Measurements from ENCODE around the gene IL18BP.

The IL18BP gene

GRCh38 chr11:72004515-72005346, 6.0 kb downstream of the IL18BP start:
- peaks cover 75 to 79% of the 10 kb centered on the region in 2 donors for H3K36me3 ChIP-seq (ENCODE audit: control insufficient read depth in 1 of 2, insufficient read depth in 2 of 2, low read length in 2 of 2)
- no peaks in the 10 kb centered on the region for H3K9me3 ChIP-seq (ENCODE audit: control insufficient read depth in 1 of 2, low read length in 2 of 2)
- H3K27ac ChIP-seq (ENCODE audit: low read length), result no peak overlapping the region
- no peak overlapping the region for H3K4me3 ChIP-seq (ENCODE audit: low read depth in 1 of 2, low read length in 2 of 2)
- H3K27me3 ChIP-seq (ENCODE audit: low read depth, low read length), result no peaks in the 10 kb centered on the region
- peaks cover 6 to 19% of the 10 kb centered on the region in 2 donors for H3K4me1 ChIP-seq (ENCODE audit: control insufficient read depth in 1 of 2, insufficient read depth in 2 of 2, low read length in 2 of 2)

GRCh38 chr11:72005347-72006260, 6.9 kb downstream of the IL18BP start:
- Histone ChIP-seq H3K36me3 (ENCODE audit: control insufficient read depth in 1 of 2, insufficient read depth in 2 of 2, low read length in 2 of 2) (peaks cover 84% of the 10 kb centered on the region in 2 donors), H3K4me1 (ENCODE audit: control insufficient read depth in 1 of 2, insufficient read depth in 2 of 2, low read length in 2 of 2) (peaks cover 0 to 11% of the 10 kb centered on the region in 2 donors), H3K27me3 (ENCODE audit: low read depth, low read length) (no peaks in the 10 kb centered on the region), H3K4me3 (ENCODE audit: low read depth in 1 of 2, low read length in 2 of 2) (no peak overlapping the region), H3K9me3 (ENCODE audit: control insufficient read depth in 1 of 2, low read length in 2 of 2) (no peaks in the 10 kb centered on the region), H3K27ac (ENCODE audit: low read length) (no peak overlapping the region)

DNA sequence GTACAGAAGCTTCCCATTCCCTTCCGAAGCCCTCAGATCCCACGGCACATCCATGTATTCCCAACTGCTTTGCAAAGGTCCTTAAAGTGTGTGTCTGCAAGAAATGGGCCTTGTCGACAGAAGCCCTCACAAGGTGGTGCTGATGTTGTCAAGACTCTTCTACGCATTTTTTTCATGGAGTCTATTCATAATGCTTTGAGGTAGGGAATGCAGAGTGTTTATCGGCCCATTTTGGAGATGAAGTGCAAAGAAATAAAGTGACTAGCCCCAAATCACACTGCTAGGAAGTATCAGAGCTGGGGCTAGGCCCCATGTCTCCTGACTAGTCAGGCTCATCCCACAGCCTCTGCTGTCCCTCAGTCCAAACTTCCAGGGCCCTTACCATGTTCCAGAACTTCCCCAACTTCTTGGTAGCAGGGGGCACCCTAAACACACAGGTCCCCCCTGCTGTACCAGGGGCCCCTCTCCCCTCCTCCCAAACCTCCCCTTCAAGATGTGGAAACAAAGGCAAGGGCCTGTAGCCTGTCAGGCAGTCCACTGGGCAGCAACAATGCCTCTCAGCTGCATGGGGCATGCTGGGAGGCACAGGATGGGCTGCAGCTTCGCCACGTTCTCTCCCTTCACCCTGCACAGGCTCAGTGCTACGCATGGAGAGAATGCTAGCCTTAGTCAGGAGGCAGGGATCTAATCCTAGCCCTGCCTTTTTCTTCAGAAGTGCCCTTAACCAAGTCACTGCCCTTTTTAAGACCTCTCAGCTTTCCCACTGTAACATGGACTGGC, 7.8 kb downstream of the IL18BP start:
- H3K27me3 ChIP-seq (ENCODE audit: low read depth, low read length), result no peaks in the 10 kb centered on the region
- no peaks in the 10 kb centered on the region for H3K9me3 ChIP-seq (ENCODE audit: control insufficient read depth in 1 of 2, low read length in 2 of 2)
- H3K36me3 ChIP-seq (ENCODE audit: control insufficient read depth in 1 of 2, insufficient read depth in 2 of 2, low read length in 2 of 2), result peaks cover 93% of the 10 kb centered on the region in 2 donors
- H3K4me3 ChIP-seq (ENCODE audit: low read depth in 1 of 2, low read length in 2 of 2), result no peak overlapping the region
- H3K27ac ChIP-seq (ENCODE audit: low read length), result no peak overlapping the region
- H3K4me1 ChIP-seq (ENCODE audit: control insufficient read depth in 1 of 2, insufficient read depth in 2 of 2, low read length in 2 of 2), result peaks cover 0 to 3% of the 10 kb centered on the region in 2 donors

GRCh38 chr11:72007089-72007476, 8.4 kb downstream of the IL18BP start:
- Histone ChIP-seq H3K4me3 (ENCODE audit: low read depth in 1 of 2, low read length in 2 of 2) (no peak overlapping the region), H3K36me3 (ENCODE audit: control insufficient read depth in 1 of 2, insufficient read depth in 2 of 2, low read length in 2 of 2) (peaks cover 96% of the 10 kb centered on the region in 2 donors), H3K9me3 (ENCODE audit: control insufficient read depth in 1 of 2, low read length in 2 of 2) (no peaks in the 10 kb centered on the region), H3K4me1 (ENCODE audit: control insufficient read depth in 1 of 2, insufficient read depth in 2 of 2, low read length in 2 of 2) (no peaks in the 10 kb centered on the region), H3K27ac (ENCODE audit: low read length) (no peak overlapping the region), H3K27me3 (ENCODE audit: low read depth, low read length) (no peaks in the 10 kb centered on the region)

DNA sequence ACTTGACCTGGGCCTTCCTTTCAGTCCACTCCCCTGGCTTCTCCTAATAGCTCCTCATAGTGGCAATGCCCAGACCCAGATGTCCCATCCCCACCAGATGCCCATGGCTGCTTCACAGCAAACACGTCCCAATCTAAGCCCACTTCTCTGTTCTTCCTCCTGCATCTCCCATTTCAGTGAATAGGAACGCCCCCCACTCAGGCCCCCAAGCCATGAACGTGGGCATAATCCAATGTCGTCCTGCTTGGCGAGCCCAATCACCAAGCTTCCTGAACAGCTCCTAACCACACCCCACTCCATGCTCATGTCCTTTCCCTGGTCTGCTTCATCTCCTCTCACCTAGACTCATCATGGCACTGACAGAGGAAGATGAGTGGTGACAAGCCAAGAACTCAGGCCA, 8.9 kb downstream of the IL18BP start:
- H3K4me3 ChIP-seq (ENCODE audit: low read depth in 1 of 2, low read length in 2 of 2), result no peak overlapping the region
- H3K27ac ChIP-seq (ENCODE audit: low read length), result no peak overlapping the region
- peaks cover 0 to 2% of the 10 kb centered on the region in 2 donors for H3K4me1 ChIP-seq (ENCODE audit: control insufficient read depth in 1 of 2, insufficient read depth in 2 of 2, low read length in 2 of 2)
- no peaks in the 10 kb centered on the region for H3K27me3 ChIP-seq (ENCODE audit: low read depth, low read length)
- H3K9me3 ChIP-seq (ENCODE audit: control insufficient read depth in 1 of 2, low read length in 2 of 2), result no peaks in the 10 kb centered on the region
- H3K36me3 ChIP-seq (ENCODE audit: control insufficient read depth in 1 of 2, insufficient read depth in 2 of 2, low read length in 2 of 2), result peaks cover 95 to 97% of the 10 kb centered on the region in 2 donors

- H3K4me3 ChIP-seq (ENCODE audit: low read depth in 1 of 2, low read length in 2 of 2), result no peak overlapping the region
- H3K27ac ChIP-seq (ENCODE audit: low read length), result no peak overlapping the region
- no peaks in the 10 kb centered on the region for H3K27me3 ChIP-seq (ENCODE audit: low read depth, low read length)
- peaks cover 2 to 12% of the 10 kb centered on the region in 2 donors for H3K4me1 ChIP-seq (ENCODE audit: control insufficient read depth in 1 of 2, insufficient read depth in 2 of 2, low read length in 2 of 2)
- H3K9me3 ChIP-seq (ENCODE audit: control insufficient read depth in 1 of 2, low read length in 2 of 2), result no peaks in the 10 kb centered on the region
- peaks cover 94 to 97% of the 10 kb centered on the region in 2 donors for H3K36me3 ChIP-seq (ENCODE audit: control insufficient read depth in 1 of 2, insufficient read depth in 2 of 2, low read length in 2 of 2)
These were observed 10.0 kb downstream of the IL18BP start for GRCh38 chr11:72008728-72009127.

DNA sequence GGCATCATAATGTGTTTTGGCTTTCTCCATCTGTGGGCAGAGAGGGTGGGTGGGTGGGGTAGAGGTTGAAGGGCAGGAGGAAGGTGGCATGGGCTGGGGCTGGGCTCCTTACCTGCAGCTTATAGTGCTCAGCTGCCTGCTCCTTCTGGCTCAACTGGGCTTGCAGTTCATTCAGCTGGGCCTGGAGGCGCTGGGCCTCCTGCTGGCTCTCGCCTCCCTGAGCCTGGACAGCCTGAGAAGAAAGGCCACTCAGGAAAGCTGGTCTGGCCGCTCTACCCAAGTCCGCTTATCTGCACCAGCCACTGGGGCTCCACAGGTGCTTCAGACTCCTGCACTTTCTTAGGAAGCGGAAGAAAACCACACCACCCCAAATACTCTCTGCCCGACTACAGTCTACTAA, 10.4 kb downstream of the IL18BP start:
- Histone ChIP-seq H3K27me3 (ENCODE audit: low read depth, low read length) (no peaks in the 10 kb centered on the region), H3K36me3 (ENCODE audit: control insufficient read depth in 1 of 2, insufficient read depth in 2 of 2, low read length in 2 of 2) (peaks cover 94 to 97% of the 10 kb centered on the region in 2 donors), H3K4me3 (ENCODE audit: low read depth in 1 of 2, low read length in 2 of 2) (no peak overlapping the region), H3K4me1 (ENCODE audit: control insufficient read depth in 1 of 2, insufficient read depth in 2 of 2, low read length in 2 of 2) (peaks cover 7 to 16% of the 10 kb centered on the region in 2 donors), H3K27ac (ENCODE audit: low read length) (no peak overlapping the region), H3K9me3 (ENCODE audit: control insufficient read depth in 1 of 2, low read length in 2 of 2) (no peaks in the 10 kb centered on the region)

- no peak overlapping the region for H3K4me3 ChIP-seq (ENCODE audit: low read depth in 1 of 2, low read length in 2 of 2)
- no peaks in the 10 kb centered on the region for H3K9me3 ChIP-seq (ENCODE audit: control insufficient read depth in 1 of 2, low read length in 2 of 2)
- peaks cover 8 to 32% of the 10 kb centered on the region in 2 donors for H3K4me1 ChIP-seq (ENCODE audit: control insufficient read depth in 1 of 2, insufficient read depth in 2 of 2, low read length in 2 of 2)
- H3K27ac ChIP-seq (ENCODE audit: low read length), result no peak overlapping the region
- H3K27me3 ChIP-seq (ENCODE audit: low read depth, low read length), result no peaks in the 10 kb centered on the region
- H3K36me3 ChIP-seq (ENCODE audit: control insufficient read depth in 1 of 2, insufficient read depth in 2 of 2, low read length in 2 of 2), result peaks cover 94 to 97% of the 10 kb centered on the region in 2 donors
These were observed 12.0 kb downstream of the IL18BP start for GRCh38 chr11:72010529-72011233.

- Histone ChIP-seq H3K27me3 (ENCODE audit: low read depth, low read length) (no peaks in the 10 kb centered on the region), H3K9me3 (ENCODE audit: control insufficient read depth in 1 of 2, low read length in 2 of 2) (no peaks in the 10 kb centered on the region), H3K36me3 (ENCODE audit: control insufficient read depth in 1 of 2, insufficient read depth in 2 of 2, low read length in 2 of 2) (peaks cover 93 to 97% of the 10 kb centered on the region in 2 donors), H3K4me1 (ENCODE audit: control insufficient read depth in 1 of 2, insufficient read depth in 2 of 2, low read length in 2 of 2) (peaks cover 8 to 40% of the 10 kb centered on the region in 2 donors), H3K27ac (ENCODE audit: low read length) (no peak overlapping the region), H3K4me3 (ENCODE audit: low read depth in 1 of 2, low read length in 2 of 2) (no peak overlapping the region)
These were observed 13.5 kb downstream of the IL18BP start for GRCh38 chr11:72012091-72012630.
